ENCODE results near the gene TRIOBP. TPM values are rescaled to one million over a fixed set of nuclear protein-coding genes. Genes with fewer than 3 reads are reported as not detected.

Gene TRIOBP
- total and polyA plus RNA-seq, 12 donors: 34.7 to 115 (median 82.4) TPM

- Histone ChIP-seq H3K9me3 (no peaks in the 10 kb centered on the region), H3K4me1 (peaks cover 6 to 38% (median 30%) of the 10 kb centered on the region in 9 donors), H3K4me3 (no peak overlapping the region), H3K27ac (no peak overlapping the region), H3K27me3 (peaks cover 0 to 14% (median 0%) of the 10 kb centered on the region in 7 donors), H3K36me3 (peaks cover 0 to 6% (median 0%) of the 10 kb centered on the region in 9 donors)
- ATAC-seq: no peak
- TF ChIP-seq CTCF (IDR thresholded peaks at IDR 0.05): no peak
- intact Hi-C loops (cut with DNase I): loop anchor here in 6 of 10 donors (5.0 to 10.0 kb wide), 4 partner anchors 42 to 155 kb away; no protein-coding TSS in a partner anchor
- 95 to 97% methylated on average over 5 of the region's 5 CpGs for WGBS, 2 donors
- DNase-seq: no peak
Measured at GRCh38 chr22:37809672-37810333, 113.0 kb downstream of the TRIOBP start.

- H3K4me1 ChIP-seq: peaks cover 0 to 23% (median 16%) of the 10 kb centered on the region in 9 donors
- TF ChIP-seq CTCF (IDR thresholded peaks at IDR 0.05): no peak
- peak overlapping the region in 1 of 10 donors; percentile 2 for H3K27ac ChIP-seq
- peaks cover 0 to 16% (median 0%) of the 10 kb centered on the region in 9 donors for H3K36me3 ChIP-seq
- ATAC-seq: no peak
- H3K27me3 ChIP-seq: peaks cover 0 to 9% (median 0%) of the 10 kb centered on the region in 7 donors
- DNase-seq: no peak
- H3K4me3 ChIP-seq: no peak overlapping the region
- intact Hi-C loops (cut with DNase I): loop anchor here in 4 of 10 donors (10.0 kb wide), 2 partner anchors 123 to 153 kb away; no protein-coding TSS in a partner anchor
- H3K9me3 ChIP-seq: no peaks in the 10 kb centered on the region
- 92 to 99% methylated on average over 2 of the region's 2 CpGs for WGBS, 2 donors
Measured at GRCh38 chr22:37811867-37812266, 115.0 kb downstream of the TRIOBP start.

- no peak overlapping the region for H3K4me3 ChIP-seq
- intact Hi-C loops (cut with DNase I): loop anchor here in 4 of 10 donors (10.0 kb wide), 2 partner anchors 122 to 152 kb away; no protein-coding TSS in a partner anchor
- H3K9me3 ChIP-seq: no peaks in the 10 kb centered on the region
- TF ChIP-seq CTCF (IDR thresholded peaks at IDR 0.05): no peak
- WGBS, 2 donors: 92 to 94% methylated on average over 27 of the region's 27 CpGs
- peaks cover 0 to 23% (median 17%) of the 10 kb centered on the region in 9 donors for H3K4me1 ChIP-seq
- peaks cover 0 to 7% (median 0%) of the 10 kb centered on the region in 7 donors for H3K27me3 ChIP-seq
- peak overlapping the region in 2 of 10 donors; percentile 2 to 13 for H3K27ac ChIP-seq
- ATAC-seq (no peak), DNase-seq (no peak)
- peaks cover 0 to 16% (median 0%) of the 10 kb centered on the region in 9 donors for H3K36me3 ChIP-seq
Measured at GRCh38 chr22:37812869-37813678, 116.2 kb downstream of the TRIOBP start.

- Histone ChIP-seq H3K4me1 (peaks cover 4 to 25% (median 18%) of the 10 kb centered on the region in 9 donors), H3K27me3 (peaks cover 0 to 28% (median 10%) of the 10 kb centered on the region in 7 donors), H3K4me3 (no peak overlapping the region), H3K36me3 (peaks cover 0 to 16% (median 0%) of the 10 kb centered on the region in 9 donors), H3K27ac (no peak overlapping the region), H3K9me3 (no peaks in the 10 kb centered on the region)
- 88 to 89% methylated on average over 10 to 12 of the region's 12 CpGs for WGBS, 2 donors
- no peak for TF ChIP-seq CTCF (IDR thresholded peaks at IDR 0.05)
- DNase-seq (no peak), ATAC-seq (no peak)
- intact Hi-C loops (cut with DNase I): loop anchor here in 7 of 10 donors (5.0 to 10.0 kb wide), 4 partner anchors 52 to 152 kb away; no protein-coding TSS in a partner anchor
Measured at GRCh38 chr22:37815593-37815992, 118.7 kb downstream of the TRIOBP start.
